Measurements from ENCODE around the gene RAB15. TPM values are rescaled to one million over a fixed set of nuclear protein-coding genes. Genes with fewer than 3 reads are reported as not detected.
A peak's percentile ranks its signal among the peaks of the same experiment; 100 is the strongest.

RAB15 gene
- total RNA-seq, 2 donors from 2014 or later, result 4.8 to 5.8 TPM

DNA sequence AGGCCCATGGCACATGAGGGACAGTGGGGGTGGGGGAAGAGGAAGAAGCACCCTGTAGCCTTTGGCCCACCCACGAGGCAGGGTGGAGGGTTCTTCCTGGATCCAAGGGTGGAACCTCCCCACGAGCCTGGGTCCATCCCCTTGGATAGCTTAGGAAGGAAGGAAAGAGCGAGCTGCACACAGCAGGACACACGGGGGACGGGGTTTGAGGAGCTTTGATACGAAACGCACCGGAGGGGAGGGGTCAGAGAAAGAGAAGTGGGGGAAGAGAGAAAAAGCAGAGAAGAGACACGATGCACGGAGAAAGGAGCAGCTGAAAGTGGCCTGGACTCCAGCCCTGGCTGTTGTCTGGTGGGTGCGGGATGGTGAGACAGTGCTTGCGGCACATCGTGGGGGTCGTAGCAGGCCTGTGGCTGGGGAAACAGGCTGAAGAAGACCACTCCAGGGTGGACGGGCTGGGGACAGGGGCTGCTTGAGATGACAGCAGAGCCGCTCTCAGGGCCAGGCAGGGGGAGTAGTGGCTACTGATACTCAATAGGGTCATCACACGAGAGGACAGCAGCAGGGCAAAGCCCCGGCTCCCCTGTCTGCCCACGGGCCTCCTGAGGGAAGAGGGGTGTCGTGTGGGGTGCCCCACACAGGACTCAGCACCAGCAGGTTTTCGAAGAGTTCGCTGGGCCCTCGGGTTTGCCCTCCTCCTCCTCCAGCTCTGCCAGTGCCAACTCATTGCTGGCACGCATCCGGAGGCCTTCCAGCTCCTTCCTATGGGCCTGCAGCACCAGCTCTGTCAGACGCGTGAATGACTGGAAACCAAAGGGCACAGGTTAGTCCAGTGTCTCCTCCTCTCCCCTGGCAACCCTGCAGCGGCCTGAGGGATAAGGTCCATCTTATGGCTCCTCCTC is 24.2 kb downstream of the RAB15 start:
- H3K27ac Mint-ChIP-seq, result peak overlapping the region; percentile 54
- peaks cover 5% of the 10 kb centered on the region for H3K36me3 Mint-ChIP-seq (ENCODE audit: low read depth)

DNA sequence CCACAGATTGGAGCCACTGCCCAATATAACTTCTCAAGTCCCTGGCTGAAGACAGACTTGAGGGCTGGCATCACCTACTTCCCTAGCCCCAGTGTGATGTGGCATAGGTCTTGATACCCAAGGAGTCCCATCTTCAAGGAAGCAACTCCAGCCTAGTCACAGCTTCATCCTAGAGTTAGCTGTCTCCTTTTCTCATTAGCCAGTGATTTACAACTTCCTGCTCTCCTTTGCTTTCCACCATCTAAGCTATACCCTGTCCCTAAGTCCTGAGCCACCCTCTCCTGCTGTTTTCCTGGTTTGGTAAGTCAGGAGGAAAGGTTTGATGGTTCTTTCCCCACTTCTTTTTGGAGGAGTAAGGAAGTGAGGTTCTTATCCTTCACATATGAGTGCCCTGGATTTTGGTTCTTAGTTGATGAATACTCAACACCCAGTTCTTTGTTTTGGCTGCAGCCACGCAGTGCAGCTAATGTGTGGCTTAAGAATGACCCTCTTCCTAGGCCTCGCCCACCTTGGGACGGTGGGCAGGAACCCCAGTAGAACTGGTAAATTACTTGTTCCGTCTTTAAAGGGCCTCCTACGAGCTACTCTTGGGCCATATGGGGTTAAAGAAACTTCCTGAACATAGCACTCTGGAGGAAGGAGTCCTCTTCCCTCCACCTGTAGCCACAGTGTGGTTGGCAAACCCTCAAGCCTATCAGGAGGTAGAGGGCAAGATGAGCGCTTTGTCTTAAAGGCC is 25.7 kb downstream of the RAB15 start:
- H3K9me3 ChIP-seq (ENCODE audit: control insufficient read depth, low read length, poor library complexity, severe bottlenecking), result no peaks in the 10 kb centered on the region
- H3K4me1 Mint-ChIP-seq, result peaks cover 23% of the 10 kb centered on the region
- no peak for DNase-seq
- no peaks in the 10 kb centered on the region for H3K27me3 Mint-ChIP-seq
- ATAC-seq, result no peak
- no peak overlapping the region for H3K4me3 Mint-ChIP-seq
- H3K36me3 Mint-ChIP-seq (ENCODE audit: low read depth), result peaks cover 5% of the 10 kb centered on the region
- peak overlapping the region; percentile 14 for H3K27ac Mint-ChIP-seq

More for the DNA sequence above, 24.2 kb downstream of the RAB15 start:
- Mint-ChIP-seq H3K4me1 (peaks cover 26% of the 10 kb centered on the region), H3K4me3 (no peak overlapping the region), H3K27me3 (no peaks in the 10 kb centered on the region)
- ATAC-seq (no peak), DNase-seq (no peak)
- no peaks in the 10 kb centered on the region for H3K9me3 ChIP-seq (ENCODE audit: control insufficient read depth, low read length, poor library complexity, severe bottlenecking)

DNA sequence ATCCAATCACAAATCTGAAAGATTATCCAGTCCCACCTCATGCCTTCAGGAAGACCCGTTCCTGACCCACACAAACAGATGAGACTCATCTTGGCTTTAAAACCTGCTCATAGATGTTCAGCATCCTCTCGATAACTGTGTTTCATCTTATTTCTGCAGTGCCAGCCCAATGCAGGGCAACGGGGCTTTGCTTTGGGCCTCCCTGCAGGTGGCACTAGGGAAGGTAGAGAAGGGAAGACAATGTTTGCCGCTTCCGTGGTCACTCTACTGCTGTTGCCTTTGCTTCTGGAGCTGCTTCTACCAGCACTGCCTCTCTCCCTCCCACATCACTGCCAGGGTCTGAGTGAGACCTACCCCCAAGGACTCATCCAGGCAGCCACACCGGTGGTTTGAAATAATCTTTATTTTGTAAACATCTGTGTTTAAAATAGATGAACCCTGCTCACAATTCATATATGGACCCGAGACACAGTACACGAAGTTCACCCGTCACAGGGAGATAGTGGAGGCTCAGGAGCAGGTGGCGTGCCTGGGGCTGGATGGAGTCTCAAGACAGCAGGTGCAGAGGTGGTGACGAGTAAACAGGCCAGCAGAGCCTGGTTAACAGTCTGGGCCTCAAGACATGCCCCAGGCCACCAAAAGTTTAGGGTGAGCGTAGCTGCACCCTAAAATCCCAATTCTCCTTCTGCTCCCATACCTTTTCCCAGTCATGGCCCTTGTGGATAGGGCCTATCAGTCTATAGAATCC is 26.5 kb downstream of the RAB15 start:
- peaks cover 5% of the 10 kb centered on the region for H3K36me3 Mint-ChIP-seq (ENCODE audit: low read depth)
- H3K27ac Mint-ChIP-seq, result peak overlapping the region; percentile 39
- H3K4me3 Mint-ChIP-seq, result no peak overlapping the region
- ATAC-seq (no peak), DNase-seq (no peak)
- H3K4me1 Mint-ChIP-seq, result peaks cover 25% of the 10 kb centered on the region
- H3K27me3 Mint-ChIP-seq, result no peaks in the 10 kb centered on the region
- H3K9me3 ChIP-seq (ENCODE audit: control insufficient read depth, low read length, poor library complexity, severe bottlenecking), result no peaks in the 10 kb centered on the region

DNA sequence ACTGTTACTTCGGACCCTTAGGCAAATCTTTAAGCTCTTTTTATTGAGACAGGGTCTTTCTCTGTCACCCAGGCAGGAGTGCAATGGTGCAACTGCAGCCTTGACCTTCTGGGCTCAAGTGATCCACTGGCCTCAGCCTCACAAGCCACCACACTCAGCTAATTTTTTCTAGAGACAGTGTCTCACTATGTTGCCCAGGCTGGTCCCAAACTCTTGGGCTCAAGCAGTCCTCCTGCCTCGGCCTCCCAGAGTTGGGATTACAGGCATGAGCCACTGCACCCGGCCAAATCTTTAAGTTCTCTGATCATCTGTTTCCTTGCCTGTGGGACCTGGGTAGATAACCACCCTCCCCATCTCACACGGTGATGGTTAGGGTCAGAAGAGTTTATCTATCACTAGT is 27.3 kb downstream of the RAB15 start:
- peaks cover 30% of the 10 kb centered on the region for H3K4me1 Mint-ChIP-seq
- H3K27me3 Mint-ChIP-seq, result no peaks in the 10 kb centered on the region
- H3K9me3 ChIP-seq (ENCODE audit: control insufficient read depth, low read length, poor library complexity, severe bottlenecking), result no peaks in the 10 kb centered on the region
- H3K27ac Mint-ChIP-seq, result peak overlapping the region; percentile 39
- peaks cover 8% of the 10 kb centered on the region for H3K36me3 Mint-ChIP-seq (ENCODE audit: low read depth)
- no peak for ATAC-seq
- no peak overlapping the region for H3K4me3 Mint-ChIP-seq
- DNase-seq, result no peak

DNA sequence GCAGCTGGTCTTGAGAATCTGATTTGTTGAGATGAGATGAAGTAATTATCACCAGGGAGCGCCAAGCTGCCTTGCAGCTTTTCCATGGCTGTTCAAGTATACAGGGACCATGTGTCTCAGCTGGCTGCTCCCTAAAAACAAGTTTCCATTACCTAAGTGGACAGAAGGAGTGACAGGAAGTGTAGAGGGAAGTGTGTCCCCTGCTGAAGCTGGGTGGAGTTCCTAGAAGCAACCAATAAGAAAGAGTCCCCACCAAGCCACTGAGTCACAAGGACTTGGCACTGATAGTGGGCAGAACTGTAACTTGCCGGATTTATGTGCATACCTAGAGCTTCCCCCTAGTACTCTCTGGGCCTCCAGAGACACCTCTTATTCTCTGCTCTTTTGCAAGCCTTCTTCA is 28.1 kb downstream of the RAB15 start:
- no peak overlapping the region for H3K27ac Mint-ChIP-seq
- H3K36me3 Mint-ChIP-seq (ENCODE audit: low read depth), result peaks cover 8% of the 10 kb centered on the region
- peaks cover 36% of the 10 kb centered on the region for H3K4me1 Mint-ChIP-seq
- no peak overlapping the region for H3K4me3 Mint-ChIP-seq
- H3K27me3 Mint-ChIP-seq, result no peaks in the 10 kb centered on the region
- no peak for ATAC-seq
- DNase-seq, result no peak
- H3K9me3 ChIP-seq (ENCODE audit: control insufficient read depth, low read length, poor library complexity, severe bottlenecking), result no peaks in the 10 kb centered on the region

DNA sequence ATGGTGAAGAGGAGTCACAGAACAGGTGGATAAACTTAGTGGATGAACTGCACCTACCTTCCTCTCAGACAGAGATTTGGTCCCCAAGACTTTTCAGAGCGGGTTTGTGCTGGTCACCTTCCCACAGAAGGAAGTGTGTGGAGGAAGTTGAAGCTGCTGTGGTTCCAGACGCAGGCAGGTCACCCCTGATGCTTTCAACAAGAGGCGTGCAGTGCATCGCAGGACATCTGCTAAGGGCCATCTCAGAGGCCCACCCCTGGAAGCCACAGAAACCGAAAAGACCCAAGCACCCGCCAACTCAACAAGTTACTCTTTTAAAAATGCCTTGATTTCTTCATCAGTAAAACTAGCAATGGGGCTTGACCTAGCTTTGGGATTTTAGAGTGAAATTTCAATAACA is 28.6 kb downstream of the RAB15 start:
- DNase-seq (no peak), ATAC-seq (no peak)
- peaks cover 8% of the 10 kb centered on the region for H3K36me3 Mint-ChIP-seq (ENCODE audit: low read depth)
- no peaks in the 10 kb centered on the region for H3K9me3 ChIP-seq (ENCODE audit: control insufficient read depth, low read length, poor library complexity, severe bottlenecking)
- H3K4me1 Mint-ChIP-seq, result peaks cover 38% of the 10 kb centered on the region
- peak overlapping the region; percentile 59 for H3K27ac Mint-ChIP-seq
- H3K27me3 Mint-ChIP-seq, result no peaks in the 10 kb centered on the region
- no peak overlapping the region for H3K4me3 Mint-ChIP-seq

DNA sequence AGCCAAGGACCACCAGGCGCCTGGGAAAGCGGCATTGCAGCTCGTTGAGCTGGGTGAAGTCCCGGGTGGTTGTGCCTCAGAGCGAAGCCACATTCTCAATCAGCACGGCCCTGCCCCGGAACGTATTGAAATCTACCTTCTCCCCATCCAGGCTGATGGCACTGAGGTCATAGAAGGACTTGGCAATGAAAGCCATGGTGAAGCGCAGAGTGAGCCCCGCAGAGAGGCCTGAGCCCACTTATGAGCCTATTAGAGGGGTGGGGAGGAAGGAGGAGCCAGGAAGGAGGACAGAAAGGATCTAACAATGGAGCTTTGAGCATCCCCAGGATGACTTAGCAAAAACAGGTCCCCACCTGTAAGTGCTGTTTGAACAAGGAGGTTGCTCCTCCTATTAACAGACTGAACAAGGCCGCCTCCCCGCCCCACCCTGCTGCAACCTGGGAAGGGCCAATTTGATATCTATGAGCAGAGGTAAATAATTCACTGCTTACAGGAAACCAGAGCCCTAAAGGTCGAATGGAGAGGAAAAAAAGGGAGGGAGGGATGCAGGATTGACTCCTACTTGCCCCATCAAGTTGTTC is 29.5 kb downstream of the RAB15 start, which contains the start of gene GPX2:
Gene GPX2 (minus strand): TSS at position 215 of the 581 bp plus-strand sequence. CDS start 19 bp downstream, at position 196.
- Mint-ChIP-seq H3K36me3 (ENCODE audit: low read depth) (peaks cover 8% of the 10 kb centered on the region), H3K4me3 (no peak within 1 kb of the TSS), H3K27ac (peak within 1 kb of the TSS; percentile 59), H3K4me1 (peaks cover 42% of the 10 kb centered on the region), H3K27me3 (no peaks in the 10 kb centered on the region)
- DNase-seq, result no peak
- H3K9me3 ChIP-seq (ENCODE audit: control insufficient read depth, low read length, poor library complexity, severe bottlenecking), result no peaks in the 10 kb centered on the region
- ATAC-seq, result no peak

DNA sequence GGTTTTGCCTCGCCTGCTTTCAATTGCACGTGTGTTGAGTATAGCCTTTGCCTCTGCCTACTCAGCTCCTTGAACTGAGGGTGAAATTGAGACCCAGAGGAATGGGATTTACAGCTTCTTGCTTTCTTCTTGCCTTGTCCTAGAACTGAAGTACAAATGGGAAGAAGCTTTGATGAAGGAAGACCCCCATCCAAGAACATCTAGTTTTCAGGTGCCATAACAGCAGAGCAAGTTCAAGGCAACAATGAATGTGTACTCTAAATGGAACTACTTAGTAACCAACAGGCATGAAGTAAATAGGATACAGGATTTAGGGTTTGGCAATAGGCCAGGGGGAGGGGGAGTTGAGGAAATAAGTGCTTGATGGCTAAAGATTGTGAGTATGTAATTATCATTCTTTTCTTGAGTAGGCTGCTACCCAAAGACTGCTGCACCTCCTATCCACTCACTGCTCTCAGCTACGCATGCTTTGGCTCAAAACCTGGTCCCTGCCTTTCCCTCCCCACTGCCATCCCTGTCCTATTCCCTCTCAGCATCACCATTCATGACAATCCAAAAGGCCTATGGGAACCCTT is 31.7 kb downstream of the RAB15 start:
- H3K4me3 Mint-ChIP-seq, result peak overlapping the region; percentile 56
- no peaks in the 10 kb centered on the region for H3K27me3 Mint-ChIP-seq
- H3K4me1 Mint-ChIP-seq, result peaks cover 48% of the 10 kb centered on the region
- no peaks in the 10 kb centered on the region for H3K9me3 ChIP-seq (ENCODE audit: control insufficient read depth, low read length, poor library complexity, severe bottlenecking)
- no peak for DNase-seq
- H3K27ac Mint-ChIP-seq, result peak overlapping the region; percentile 75
- ATAC-seq, result no peak
- H3K36me3 Mint-ChIP-seq (ENCODE audit: low read depth), result peaks cover 5% of the 10 kb centered on the region

DNA sequence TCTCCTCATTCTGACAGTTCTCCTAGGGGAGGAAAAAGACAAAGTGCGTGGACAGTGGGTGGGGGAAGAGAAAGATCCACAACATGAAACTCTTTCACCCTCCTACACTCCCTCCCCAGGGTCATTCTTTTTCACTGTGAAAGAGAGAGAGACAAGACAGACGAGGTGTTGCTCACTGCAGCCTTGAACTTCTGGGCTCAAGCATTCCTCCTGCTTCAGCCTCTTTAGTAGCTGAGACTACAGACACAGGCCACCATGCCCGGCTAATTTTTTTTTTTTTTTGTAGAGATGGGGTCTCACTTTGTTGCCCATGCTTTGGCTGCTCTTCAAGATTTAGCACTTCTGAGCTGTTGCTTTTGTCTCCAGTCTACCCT is 32.3 kb downstream of the RAB15 start:
- no peak for ATAC-seq
- H3K36me3 Mint-ChIP-seq (ENCODE audit: low read depth), result peaks cover 3% of the 10 kb centered on the region
- no peaks in the 10 kb centered on the region for H3K9me3 ChIP-seq (ENCODE audit: control insufficient read depth, low read length, poor library complexity, severe bottlenecking)

DNA sequence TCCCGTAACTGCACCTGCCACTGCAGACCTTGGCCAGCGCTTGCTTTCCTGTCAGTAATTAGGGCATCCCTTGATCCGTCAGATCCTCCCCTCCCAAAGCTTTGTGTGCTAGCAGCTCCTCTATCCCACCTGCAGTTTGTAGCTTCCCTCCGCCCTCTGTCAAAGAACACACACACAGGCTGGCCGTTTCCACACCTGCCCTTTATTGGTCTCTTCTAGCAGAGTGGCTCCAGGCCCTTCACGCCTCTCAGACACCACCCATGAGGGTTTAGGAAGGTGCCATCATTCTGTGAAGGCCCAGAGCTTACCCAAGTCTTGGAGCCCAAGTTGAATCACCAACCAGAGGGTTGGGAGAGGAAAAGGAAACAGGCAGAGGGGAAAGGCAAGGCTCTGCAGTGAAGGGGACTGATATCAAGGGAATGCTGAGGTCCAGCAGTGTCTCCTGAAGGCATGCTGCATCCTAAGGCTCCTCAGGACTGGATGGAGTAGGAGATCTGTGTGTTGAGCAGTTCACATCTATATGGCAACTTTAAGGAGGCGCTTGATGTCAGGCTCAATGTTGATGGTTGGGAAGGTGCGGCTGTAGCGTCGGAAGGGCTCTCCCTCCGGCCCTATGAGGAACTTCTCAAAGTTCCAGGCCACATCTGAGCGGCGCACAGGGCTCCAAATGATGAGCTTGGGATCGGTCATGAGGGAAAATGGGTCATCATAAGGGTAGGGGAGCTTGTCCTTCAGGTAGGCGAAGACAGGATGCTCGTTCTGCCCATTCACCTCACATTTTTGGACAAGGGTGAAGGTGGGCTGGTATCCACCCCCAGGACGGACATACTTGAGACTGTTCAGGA is 32.9 kb downstream of the RAB15 start:
- Mint-ChIP-seq H3K27me3 (no peaks in the 10 kb centered on the region), H3K4me3 (no peak overlapping the region), H3K4me1 (peaks cover 48% of the 10 kb centered on the region), H3K27ac (peak overlapping the region; percentile 75), H3K36me3 (ENCODE audit: low read depth) (peaks cover 5% of the 10 kb centered on the region)
- H3K9me3 ChIP-seq (ENCODE audit: control insufficient read depth, low read length, poor library complexity, severe bottlenecking), result no peaks in the 10 kb centered on the region
- ATAC-seq, result no peak
- DNase-seq, result no peak

More for the DNA sequence above, 32.3 kb downstream of the RAB15 start:
- no peak for DNase-seq
- Mint-ChIP-seq H3K4me1 (peaks cover 47% of the 10 kb centered on the region), H3K4me3 (no peak overlapping the region), H3K27ac (peak overlapping the region; percentile 75), H3K27me3 (no peaks in the 10 kb centered on the region)

DNA sequence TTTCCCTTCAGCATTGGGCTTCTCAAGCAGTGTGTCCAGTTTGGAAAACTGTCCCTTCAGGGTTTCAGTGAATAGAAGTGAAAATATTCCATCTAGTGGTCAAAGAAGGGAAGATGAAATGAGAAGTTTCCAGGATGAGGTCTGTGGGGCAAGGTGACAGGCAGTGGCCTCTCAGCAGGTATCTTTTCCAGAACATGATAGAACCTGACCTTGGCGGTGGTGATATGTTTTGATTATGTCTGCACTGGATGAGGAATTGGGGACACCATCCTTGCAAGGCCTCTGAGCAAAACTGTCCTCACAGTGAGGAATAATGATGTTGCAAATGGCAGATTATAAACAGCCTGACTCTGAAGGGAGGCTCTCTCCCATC is 34.3 kb downstream of the RAB15 start:
- Mint-ChIP-seq H3K27ac (peak overlapping the region; percentile 32), H3K36me3 (ENCODE audit: low read depth) (peaks cover 6% of the 10 kb centered on the region), H3K4me3 (no peak overlapping the region), H3K4me1 (peaks cover 46% of the 10 kb centered on the region), H3K27me3 (no peaks in the 10 kb centered on the region)
- H3K9me3 ChIP-seq (ENCODE audit: control insufficient read depth, low read length, poor library complexity, severe bottlenecking), result no peaks in the 10 kb centered on the region
- ATAC-seq, result no peak
- no peak for DNase-seq
